Liver (tissue), 9 donors: ENCODE data around the gene TEX44. TPM values are rescaled to one million over a fixed set of nuclear protein-coding genes. Genes with fewer than 3 reads are reported as not detected.

ENCODE experiments used
- DNase-seq: peaks from one replicate; pipeline ENCODE4 v3.0.0-alpha.2; 2017; ENCODE audit warnings: low spot score
- H3K27ac ChIP-seq, 2 donors: one replicate each; pipeline ENCODE4 v1.7.0; 2013; ENCODE audit warnings: inconsistent platforms in 2 of 2, low read length in 2 of 2, control low read depth in 1 of 2, low read depth in 1 of 2, mild to moderate bottlenecking in 1 of 2
- H3K27me3 ChIP-seq, 4 donors: one replicate each; pipeline versions ENCODE4 v1.6.1 to v1.7.0; 2013; ENCODE audit warnings: low read length in 3 of 4, inconsistent platforms in 1 of 4, mild to moderate bottlenecking in 1 of 4, moderate library complexity in 1 of 4; ENCODE audit not compliant: control insufficient read depth in 4 of 4, insufficient read depth in 4 of 4
- H3K36me3 ChIP-seq, 4 donors: one replicate each; pipeline versions ENCODE4 v1.6.1 to v1.7.0; 2013; ENCODE audit warnings: low read length in 3 of 4, mild to moderate bottlenecking in 3 of 4, low read depth in 1 of 4, moderate library complexity in 1 of 4; ENCODE audit not compliant: control insufficient read depth in 4 of 4, insufficient read depth in 3 of 4
- H3K4me1 ChIP-seq, 4 donors: one replicate each; pipeline versions ENCODE4 v1.6.1 to v1.7.0; 2013; ENCODE audit warnings: low read length in 3 of 4, mild to moderate bottlenecking in 3 of 4, moderate library complexity in 1 of 4; ENCODE audit not compliant: control insufficient read depth in 4 of 4, insufficient read depth in 4 of 4
- H3K4me3 ChIP-seq, 3 donors: one replicate each; pipeline versions ENCODE4 v1.6.1 to v1.7.0; 2013; ENCODE audit warnings: low read length in 3 of 3, control low read depth in 1 of 3, low read depth in 1 of 3, mild to moderate bottlenecking in 1 of 3
- H3K9ac ChIP-seq, 2 donors: one replicate each; pipeline ENCODE4 v1.7.0; 2013; ENCODE audit warnings: low read length in 2 of 2, mild to moderate bottlenecking in 2 of 2, moderate library complexity in 2 of 2, control low read depth in 1 of 2, low read depth in 1 of 2
- H3K9me3 ChIP-seq, 4 donors: one replicate each; pipeline versions ENCODE4 v1.6.1 to v1.7.0; 2013; ENCODE audit warnings: low read length in 3 of 4; ENCODE audit not compliant: control insufficient read depth in 4 of 4
- EGR1 ChIP-seq, 2 donors: IDR thresholded peaks; 2 replicates each; pipeline ENCODE4 v1.6.1; 2016 to 2018; ENCODE audit warnings: antibody characterized with exemption in 2 of 2, low read depth in 2 of 2
- FOXA1 ChIP-seq: IDR thresholded peaks from 2 replicates; pipeline ENCODE4 v1.6.1; 2016; ENCODE audit warnings: antibody characterized with exemption
- FOXA2 ChIP-seq: IDR thresholded peaks from 2 replicates; pipeline ENCODE4 v1.6.1; 2016; ENCODE audit warnings: antibody characterized with exemption
- GABPA ChIP-seq, 2 donors: IDR thresholded peaks in 1 of 2; conservative IDR thresholded peaks in 1 of 2; 2 replicates each; pipeline ENCODE4 v1.6.1; 2016; ENCODE audit warnings: antibody characterized with exemption in 2 of 2, mild to moderate bottlenecking in 1 of 2, moderate library complexity in 1 of 2
- HNF4A ChIP-seq, 2 donors: conservative IDR thresholded peaks; 2 replicates each; pipeline ENCODE4 v1.6.1; 2016; ENCODE audit warnings: antibody characterized with exemption in 2 of 2, mild to moderate bottlenecking in 2 of 2
- HNF4G ChIP-seq: IDR thresholded peaks from 2 replicates; pipeline ENCODE4 v1.6.1; 2016; ENCODE audit warnings: antibody characterized with exemption
- JUND ChIP-seq, 2 donors: IDR thresholded peaks; 2 replicates each; pipeline ENCODE4 v1.6.1; 2016; ENCODE audit warnings: antibody characterized with exemption in 2 of 2
- NR2F2 ChIP-seq: IDR thresholded peaks from 2 replicates; pipeline ENCODE4 v1.6.1; 2016; ENCODE audit warnings: antibody characterized with exemption
- RAD21 ChIP-seq, 2 donors: IDR thresholded peaks; 2 replicates each; pipeline ENCODE4 v1.6.1; 2016; ENCODE audit warnings: antibody characterized with exemption in 2 of 2, mild to moderate bottlenecking in 2 of 2
- RXRA ChIP-seq, 2 donors: IDR thresholded peaks; 2 replicates each; pipeline ENCODE4 v1.6.1; 2017 to 2018; ENCODE audit warnings: antibody characterized with exemption in 2 of 2, mild to moderate bottlenecking in 1 of 2
- SP1 ChIP-seq: IDR thresholded peaks from 2 replicates; pipeline ENCODE4 v1.6.1; 2018; ENCODE audit warnings: antibody characterized with exemption, mild to moderate bottlenecking
- TAF1 ChIP-seq: conservative IDR thresholded peaks from 2 replicates; pipeline ENCODE4 v1.6.1; 2016; ENCODE audit warnings: antibody characterized with exemption, mild to moderate bottlenecking
- YY1 ChIP-seq: IDR thresholded peaks from 2 replicates; pipeline ENCODE4 v1.6.1; 2016; ENCODE audit warnings: antibody characterized with exemption, mild to moderate bottlenecking
- WGBS: extraction: QIAGEN DNeasy Blood & Tissue Kit; methylation state at CpG from one replicate; pipeline ENCODE4 v1.1.7; 2013; 5-methylcytosine and 5-hydroxymethylcytosine counted together
- polyA plus RNA-seq, 2 donors: library from polyadenylated mRNA; stranded (reverse) in 1 of 2; unstranded in 1 of 2; fragments of 200-250 nt in 1 of 2; fragments of >200 nt in 1 of 2; fragmentation: Nextera tagmentation in 1 of 2; extraction: Ambion mirVana in 1 of 2; gene quantifications; one replicate each; pipeline versions ENCODE4 v1.2.1 to v1.2.3, GENCODE V29; 2013 to 2015
- total RNA-seq, 2 donors: library from RNA; depleted of rRNA; stranded (reverse); fragments of >200 nt; gene quantifications; one replicate each; pipeline ENCODE4 v1.2.3, GENCODE V29; 2014
- TF ChIP-seq, protein P1 (sequence below): IDR thresholded peaks from 2 replicates; pipeline ENCODE4 v1.6.1; 2016; ENCODE audit warnings: antibody characterized with exemption
- TF ChIP-seq, protein P2 (sequence below): IDR thresholded peaks from 2 replicates; pipeline ENCODE4 v1.6.1; 2016; ENCODE audit warnings: antibody characterized with exemption
- TF ChIP-seq, protein P3 (sequence below): fragments of 150-350 bp; IDR thresholded peaks from 2 replicates; pipeline ENCODE4 v1.5.1; 2017; ENCODE audit warnings: improper control_type of control experiment, low read depth, low read length; ENCODE audit not compliant: missing input control
- TF ChIP-seq, protein P4 (sequence below): IDR thresholded peaks from 2 replicates; pipeline ENCODE4 v1.6.1; 2016; ENCODE audit warnings: antibody characterized with exemption, mild to moderate bottlenecking
- TF ChIP-seq, protein P5 (sequence below): IDR thresholded peaks from 2 replicates; pipeline ENCODE4 v1.6.1; 2016; ENCODE audit warnings: antibody characterized with exemption
- donor health status: healthy.
- donor health status: healthy.
- donor health status: healthy.
- donor health status: healthy.
- donor health status: healthy.

The TEX44 gene
- total and polyA plus RNA-seq, 4 donors, result not detected

DNA sequence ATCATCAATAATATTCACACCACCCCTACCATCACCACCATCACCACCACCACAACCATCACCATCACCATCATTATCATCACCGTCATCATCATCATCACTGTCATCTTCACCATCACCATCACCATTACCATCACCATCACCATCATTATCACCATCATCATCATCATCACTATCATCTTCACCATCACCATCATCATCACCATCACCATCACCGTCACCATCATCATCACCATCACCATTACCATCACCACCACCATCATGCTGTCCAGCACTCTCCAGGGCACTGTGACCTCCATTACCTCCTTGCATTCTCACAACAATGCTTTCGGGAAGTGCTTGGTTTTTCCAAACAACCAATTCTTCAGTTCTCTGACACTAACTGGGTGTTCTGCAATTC, 13.1 kb upstream of the TEX44 start (continued):
- TF ChIP-seq GABPA (IDR thresholded peaks at IDR 0.05 in 1 of 2, conservative IDR thresholded peaks at IDR 0.05 in 1 of 2), result no peak
- TF ChIP-seq JUND (IDR thresholded peaks at IDR 0.05), result no peak
- no peak for TF ChIP-seq HNF4A (conservative IDR thresholded peaks at IDR 0.05)
- TF ChIP-seq, protein P1, sequence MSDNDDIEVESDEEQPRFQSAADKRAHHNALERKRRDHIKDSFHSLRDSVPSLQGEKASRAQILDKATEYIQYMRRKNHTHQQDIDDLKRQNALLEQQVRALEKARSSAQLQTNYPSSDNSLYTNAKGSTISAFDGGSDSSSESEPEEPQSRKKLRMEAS, result no peak
- TF ChIP-seq RAD21 (IDR thresholded peaks at IDR 0.05), result no peak
- TF ChIP-seq, protein P2, sequence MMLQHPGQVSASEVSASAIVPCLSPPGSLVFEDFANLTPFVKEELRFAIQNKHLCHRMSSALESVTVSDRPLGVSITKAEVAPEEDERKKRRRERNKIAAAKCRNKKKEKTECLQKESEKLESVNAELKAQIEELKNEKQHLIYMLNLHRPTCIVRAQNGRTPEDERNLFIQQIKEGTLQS, result no peak
- TF ChIP-seq NR2F2, result no peak
- no peak for TF ChIP-seq EGR1 (IDR thresholded peaks at IDR 0.05; ENCODE audit: low read depth in 2 of 2)

DNA sequence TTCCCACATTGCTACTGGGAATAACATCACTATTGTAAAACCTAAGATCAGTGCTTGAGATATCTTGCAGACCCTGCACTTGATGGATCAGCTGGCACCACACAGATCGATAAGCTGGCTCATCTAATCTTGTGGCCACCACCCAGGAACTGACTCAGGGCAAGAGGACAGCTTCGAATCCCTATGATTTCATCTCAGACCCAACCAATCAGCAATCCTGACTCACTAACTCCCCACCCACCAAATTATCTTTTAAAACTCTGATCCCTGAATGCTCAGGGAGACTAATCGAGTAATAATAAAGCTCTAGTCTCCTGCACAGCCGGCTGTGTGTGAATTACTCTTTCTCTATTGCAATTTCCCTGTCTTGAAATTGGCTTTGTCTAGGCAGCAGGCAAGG, 11.3 kb upstream of the TEX44 start:
- no peak overlapping the region for H3K4me3 ChIP-seq
- no peaks in the 10 kb centered on the region for H3K9me3 ChIP-seq
- no peak overlapping the region for H3K9ac ChIP-seq
- TF ChIP-seq TAF1, result no peak
- no peak for TF ChIP-seq HNF4G
- TF ChIP-seq, protein P3, sequence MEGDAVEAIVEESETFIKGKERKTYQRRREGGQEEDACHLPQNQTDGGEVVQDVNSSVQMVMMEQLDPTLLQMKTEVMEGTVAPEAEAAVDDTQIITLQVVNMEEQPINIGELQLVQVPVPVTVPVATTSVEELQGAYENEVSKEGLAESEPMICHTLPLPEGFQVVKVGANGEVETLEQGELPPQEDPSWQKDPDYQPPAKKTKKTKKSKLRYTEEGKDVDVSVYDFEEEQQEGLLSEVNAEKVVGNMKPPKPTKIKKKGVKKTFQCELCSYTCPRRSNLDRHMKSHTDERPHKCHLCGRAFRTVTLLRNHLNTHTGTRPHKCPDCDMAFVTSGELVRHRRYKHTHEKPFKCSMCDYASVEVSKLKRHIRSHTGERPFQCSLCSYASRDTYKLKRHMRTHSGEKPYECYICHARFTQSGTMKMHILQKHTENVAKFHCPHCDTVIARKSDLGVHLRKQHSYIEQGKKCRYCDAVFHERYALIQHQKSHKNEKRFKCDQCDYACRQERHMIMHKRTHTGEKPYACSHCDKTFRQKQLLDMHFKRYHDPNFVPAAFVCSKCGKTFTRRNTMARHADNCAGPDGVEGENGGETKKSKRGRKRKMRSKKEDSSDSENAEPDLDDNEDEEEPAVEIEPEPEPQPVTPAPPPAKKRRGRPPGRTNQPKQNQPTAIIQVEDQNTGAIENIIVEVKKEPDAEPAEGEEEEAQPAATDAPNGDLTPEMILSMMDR, result no peak
- TF ChIP-seq, protein P4, sequence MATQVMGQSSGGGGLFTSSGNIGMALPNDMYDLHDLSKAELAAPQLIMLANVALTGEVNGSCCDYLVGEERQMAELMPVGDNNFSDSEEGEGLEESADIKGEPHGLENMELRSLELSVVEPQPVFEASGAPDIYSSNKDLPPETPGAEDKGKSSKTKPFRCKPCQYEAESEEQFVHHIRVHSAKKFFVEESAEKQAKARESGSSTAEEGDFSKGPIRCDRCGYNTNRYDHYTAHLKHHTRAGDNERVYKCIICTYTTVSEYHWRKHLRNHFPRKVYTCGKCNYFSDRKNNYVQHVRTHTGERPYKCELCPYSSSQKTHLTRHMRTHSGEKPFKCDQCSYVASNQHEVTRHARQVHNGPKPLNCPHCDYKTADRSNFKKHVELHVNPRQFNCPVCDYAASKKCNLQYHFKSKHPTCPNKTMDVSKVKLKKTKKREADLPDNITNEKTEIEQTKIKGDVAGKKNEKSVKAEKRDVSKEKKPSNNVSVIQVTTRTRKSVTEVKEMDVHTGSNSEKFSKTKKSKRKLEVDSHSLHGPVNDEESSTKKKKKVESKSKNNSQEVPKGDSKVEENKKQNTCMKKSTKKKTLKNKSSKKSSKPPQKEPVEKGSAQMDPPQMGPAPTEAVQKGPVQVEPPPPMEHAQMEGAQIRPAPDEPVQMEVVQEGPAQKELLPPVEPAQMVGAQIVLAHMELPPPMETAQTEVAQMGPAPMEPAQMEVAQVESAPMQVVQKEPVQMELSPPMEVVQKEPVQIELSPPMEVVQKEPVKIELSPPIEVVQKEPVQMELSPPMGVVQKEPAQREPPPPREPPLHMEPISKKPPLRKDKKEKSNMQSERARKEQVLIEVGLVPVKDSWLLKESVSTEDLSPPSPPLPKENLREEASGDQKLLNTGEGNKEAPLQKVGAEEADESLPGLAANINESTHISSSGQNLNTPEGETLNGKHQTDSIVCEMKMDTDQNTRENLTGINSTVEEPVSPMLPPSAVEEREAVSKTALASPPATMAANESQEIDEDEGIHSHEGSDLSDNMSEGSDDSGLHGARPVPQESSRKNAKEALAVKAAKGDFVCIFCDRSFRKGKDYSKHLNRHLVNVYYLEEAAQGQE, result no peak
- TF ChIP-seq FOXA2, result no peak
- TF ChIP-seq, protein P5, sequence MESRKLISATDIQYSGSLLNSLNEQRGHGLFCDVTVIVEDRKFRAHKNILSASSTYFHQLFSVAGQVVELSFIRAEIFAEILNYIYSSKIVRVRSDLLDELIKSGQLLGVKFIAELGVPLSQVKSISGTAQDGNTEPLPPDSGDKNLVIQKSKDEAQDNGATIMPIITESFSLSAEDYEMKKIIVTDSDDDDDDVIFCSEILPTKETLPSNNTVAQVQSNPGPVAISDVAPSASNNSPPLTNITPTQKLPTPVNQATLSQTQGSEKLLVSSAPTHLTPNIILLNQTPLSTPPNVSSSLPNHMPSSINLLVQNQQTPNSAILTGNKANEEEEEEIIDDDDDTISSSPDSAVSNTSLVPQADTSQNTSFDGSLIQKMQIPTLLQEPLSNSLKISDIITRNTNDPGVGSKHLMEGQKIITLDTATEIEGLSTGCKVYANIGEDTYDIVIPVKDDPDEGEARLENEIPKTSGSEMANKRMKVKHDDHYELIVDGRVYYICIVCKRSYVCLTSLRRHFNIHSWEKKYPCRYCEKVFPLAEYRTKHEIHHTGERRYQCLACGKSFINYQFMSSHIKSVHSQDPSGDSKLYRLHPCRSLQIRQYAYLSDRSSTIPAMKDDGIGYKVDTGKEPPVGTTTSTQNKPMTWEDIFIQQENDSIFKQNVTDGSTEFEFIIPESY, result no peak
- TF ChIP-seq, protein P1, result no peak
- no peak for TF ChIP-seq SP1
- TF ChIP-seq JUND (IDR thresholded peaks at IDR 0.05), result no peak
- TF ChIP-seq RXRA (IDR thresholded peaks at IDR 0.05), result no peak
- no peak for TF ChIP-seq YY1
- no peak for TF ChIP-seq EGR1 (IDR thresholded peaks at IDR 0.05; ENCODE audit: low read depth in 2 of 2)
- no peak for TF ChIP-seq HNF4A (conservative IDR thresholded peaks at IDR 0.05)
- no peak for TF ChIP-seq NR2F2
- no peak for TF ChIP-seq FOXA1
- TF ChIP-seq RAD21 (IDR thresholded peaks at IDR 0.05), result no peak
- TF ChIP-seq GABPA (IDR thresholded peaks at IDR 0.05 in 1 of 2, conservative IDR thresholded peaks at IDR 0.05 in 1 of 2), result no peak
- TF ChIP-seq, protein P2, result no peak
- H3K36me3 ChIP-seq, result no peaks in the 10 kb centered on the region
- H3K27ac ChIP-seq, result no peak overlapping the region
- WGBS, result 75% methylated on average over 4 of the region's 4 CpGs
- no peaks in the 10 kb centered on the region for H3K27me3 ChIP-seq
- DNase-seq, result no peak
- H3K4me1 ChIP-seq, result no peaks in the 10 kb centered on the region
